Neural cell (in vitro differentiated cells): Measurements from ENCODE around the gene SLC26A5. TPM values are rescaled to one million over a fixed set of nuclear protein-coding genes. Genes with fewer than 3 reads are reported as not detected.

Experiments
- H2AFZ ChIP-seq: fragments of 200-600, 300-800 bp; sonication (generic), shearing (Covaris generic); 2 replicates; pipeline ENCODE4 v1.6.0; 2014; ENCODE audit warnings: low read depth, mild to moderate bottlenecking, antibody characterized with exemption, low read length, moderate library complexity
- H3F3A ChIP-seq: fragments of 200-600 bp; shearing (Covaris generic); 2 replicates; pipeline ENCODE4 v1.6.1; 2016; ENCODE audit warnings: mild to moderate bottlenecking, moderate library complexity, mixed read lengths, antibody characterized with exemption, low read length; ENCODE audit not compliant: insufficient read depth, poor library complexity, severe bottlenecking
- H3K27ac ChIP-seq: fragments of 200-600, 300-800 bp; sonication (generic), shearing (Covaris generic); 2 replicates; pipeline ENCODE4 v1.5.1; 2014; ENCODE audit warnings: mild to moderate bottlenecking, low read length, moderate library complexity
- H3K27me3 ChIP-seq: fragments of 300-800, 200-600 bp; sonication (generic), shearing (Covaris generic); 2 replicates; pipeline ENCODE4 v1.6.0; 2014; ENCODE audit warnings: mild to moderate bottlenecking, low read depth, low read length, moderate library complexity; ENCODE audit not compliant: insufficient read depth
- H3K36me3 ChIP-seq: fragments of 300-800, 200-600 bp; sonication (generic), shearing (Covaris generic); 2 replicates; pipeline ENCODE4 v1.5.1; 2014; ENCODE audit warnings: mild to moderate bottlenecking, antibody characterized with exemption, low read length, moderate library complexity; ENCODE audit not compliant: insufficient read depth
- H3K4me2 ChIP-seq: fragments of 300-800, 200-600 bp; sonication (generic), shearing (Covaris generic); 2 replicates; pipeline ENCODE4 v1.6.0; 2014; ENCODE audit warnings: mild to moderate bottlenecking, low read length
- H3K4me3 ChIP-seq: fragments of 300-800, 200-600 bp; sonication (generic), shearing (Covaris generic); 2 replicates; pipeline ENCODE4 v1.5.1; 2014; ENCODE audit warnings: mild to moderate bottlenecking, low read length, moderate library complexity
- H3K79me2 ChIP-seq: fragments of 200-600 bp; shearing (Covaris generic); replicated peaks from 2 replicates; pipeline ENCODE4 v1.6.0; 2014; ENCODE audit warnings: mild to moderate bottlenecking, low read length, moderate library complexity; ENCODE audit not compliant: insufficient read depth
- H3K9ac ChIP-seq: fragments of 300-800, 200-600 bp; sonication (generic), shearing (Covaris generic); 2 replicates; pipeline ENCODE4 v1.6.1; 2016; ENCODE audit warnings: mild to moderate bottlenecking, low read length, mixed read lengths
- H3K9me2 ChIP-seq: fragments of 200-600 bp; shearing (Covaris generic); 2 replicates; pipeline ENCODE4 v1.6.1; 2016; ENCODE audit warnings: mild to moderate bottlenecking, low read length, mixed read lengths; ENCODE audit not compliant: insufficient read depth
- H3K9me3 ChIP-seq: fragments of 200-600, 300-800 bp; sonication (generic), shearing (Covaris generic); 2 replicates; pipeline ENCODE4 v1.6.1; 2016; ENCODE audit warnings: mild to moderate bottlenecking, mixed run types, low read length, moderate library complexity, mixed read lengths
- H4K20me1 ChIP-seq: fragments of 200-600 bp; shearing (Covaris generic); 2 replicates; pipeline ENCODE4 v1.6.1; 2016; ENCODE audit warnings: mild to moderate bottlenecking, mixed run types; ENCODE audit not compliant: insufficient read depth
- CTCF ChIP-seq: fragments of 450-650 bp; IDR thresholded peaks from 2 replicates; pipeline ENCODE4 v1.5.1; 2014; ENCODE audit warnings: antibody characterized with exemption, mild to moderate bottlenecking, moderate library complexity; ENCODE audit not compliant: poor library complexity, severe bottlenecking
- EP300 ChIP-seq: fragments of 450-650 bp; conservative IDR thresholded peaks from 2 replicates; pipeline ENCODE4 v1.6.1; 2014; ENCODE audit warnings: antibody characterized with exemption, mild to moderate bottlenecking, moderate library complexity; ENCODE audit not compliant: poor library complexity, severe bottlenecking
- EZH2 ChIP-seq: fragments of 200-600, 300-800 bp; shearing (Covaris generic), sonication (generic); IDR thresholded peaks from 2 replicates; pipeline ENCODE4 v1.6.1; 2014; ENCODE audit warnings: antibody characterized with exemption, low read length, borderline replicate concordance, mild to moderate bottlenecking; ENCODE audit not compliant: insufficient read depth, poor library complexity, severe bottlenecking
- MXI1 ChIP-seq: fragments of 450-650 bp; conservative IDR thresholded peaks from 2 replicates; pipeline ENCODE4 v1.6.1; 2014; ENCODE audit warnings: antibody characterized with exemption, mild to moderate bottlenecking; ENCODE audit not compliant: poor library complexity, severe bottlenecking
- POLR2AphosphoS5 ChIP-seq: IDR thresholded peaks from 2 replicates; pipeline ENCODE4 v1.6.1; 2012
- RAD21 ChIP-seq: fragments of 450-650 bp; conservative IDR thresholded peaks from 2 replicates; pipeline ENCODE4 v1.6.1; 2014; ENCODE audit warnings: antibody characterized with exemption, mild to moderate bottlenecking, moderate library complexity
- REST ChIP-seq: IDR thresholded peaks from 2 replicates; pipeline ENCODE4 v1.6.1; 2012; ENCODE audit warnings: borderline replicate concordance
- SMC3 ChIP-seq: fragments of 450-650 bp; conservative IDR thresholded peaks from 2 replicates; pipeline ENCODE4 v1.6.1; 2014; ENCODE audit warnings: antibody characterized with exemption, mild to moderate bottlenecking, moderate library complexity; ENCODE audit not compliant: poor library complexity
- TAF1 ChIP-seq: IDR thresholded peaks from 2 replicates; pipeline ENCODE4 v1.6.1; 2012; ENCODE audit warnings: low read depth
- polyA plus RNA-seq: library from polyadenylated mRNA; depleted of rRNA; stranded (reverse); fragments of >200 nt; gene quantifications from 2 replicates; pipeline ENCODE4 v1.2.3, GENCODE V29; 2014

SLC26A5 gene
- polyA plus RNA-seq, 1 donor from 2014 or later: not detected

GRCh38 chr7:103469095-103469948, 23.3 kb upstream of the SLC26A5 start:
- Histone ChIP-seq H4K20me1 (no peaks in the 10 kb centered on the region), H3K79me2 (no peaks in the 10 kb centered on the region), H3K4me2 (no peak overlapping the region), H3K4me3 (no peak overlapping the region), H3K9me3 (no peaks in the 10 kb centered on the region), H3K27ac (no peak overlapping the region), H3K27me3 (no peaks in the 10 kb centered on the region), H3K36me3 (no peaks in the 10 kb centered on the region), H3F3A (no peaks in the 10 kb centered on the region), H3K9me2 (no peaks in the 10 kb centered on the region), H2AFZ (no peak overlapping the region), H3K9ac (no peak overlapping the region)
- TF ChIP-seq EP300 (no peak), MXI1 (no peak), CTCF (no peak)

- no peaks in the 10 kb centered on the region for H3K9me3 ChIP-seq
- no peaks in the 10 kb centered on the region for H3K79me2 ChIP-seq
- no peak overlapping the region for H3K27ac ChIP-seq
- H3F3A ChIP-seq: no peaks in the 10 kb centered on the region
- no peak overlapping the region for H3K9ac ChIP-seq
- no peaks in the 10 kb centered on the region for H3K9me2 ChIP-seq
- no peaks in the 10 kb centered on the region for H3K27me3 ChIP-seq
- TF ChIP-seq POLR2AphosphoS5 (no peak), RAD21 (no peak), TAF1 (no peak), SMC3 (no peak), EP300 (no peak), CTCF (no peak), REST (no peak), EZH2 (no peak), MXI1 (no peak)
- no peaks in the 10 kb centered on the region for H3K36me3 ChIP-seq
- H3K4me3 ChIP-seq: no peak overlapping the region
- no peaks in the 10 kb centered on the region for H4K20me1 ChIP-seq
- H2AFZ ChIP-seq: no peak overlapping the region
- H3K4me2 ChIP-seq: no peak overlapping the region
Measured at GRCh38 chr7:103466814-103467213, 20.8 kb upstream of the SLC26A5 start.
